Left cardiac atrium (tissue), 4 donors: ENCODE results near the gene KRT78. TPM values are rescaled to one million over a fixed set of nuclear protein-coding genes. Genes with fewer than 3 reads are reported as not detected.

Experiments used
- ATAC-seq, 2 donors: fragments of 200-7000 bp; cut with Tn5 transposase; one replicate each; pipeline ENCODE4 v1.9.1; 2020; ENCODE audit warnings: mild to moderate bottlenecking in 2 of 2, moderate library complexity in 2 of 2
- DNase-seq: peaks from one replicate; pipeline ENCODE4 v3.0.0-alpha.2; 2020
- intact Hi-C, 2 donors: fragments of 100-400 bp; cut with DNase I; formaldehyde crosslinking; loops; one replicate each; pipeline versions ENCODE4 v1.14.1 to v1.15.1; 2022 to 2023
- total RNA-seq, 2 donors: library from RNA; stranded (reverse); fragmentation: NEBNext Ultra II Directional; extraction: Animal tissue kit (Norgen Biotek cat#: 25700); gene quantifications; one replicate each; pipeline ENCODE4 v1.2.1, GENCODE V29; 2021
- donor health status: DM: no; HTN: yes; CAD: no.
- donor health status: DM: no; HTN: yes; CAD: no; lungs with severe emphysema.
- donor health status: DM: yes; HTN: yes; CAD: no.
- donor health status: Dilated cardiomyopathy.

Gene KRT78
- total RNA-seq, 2 donors from 2014 or later = not detected

DNA sequence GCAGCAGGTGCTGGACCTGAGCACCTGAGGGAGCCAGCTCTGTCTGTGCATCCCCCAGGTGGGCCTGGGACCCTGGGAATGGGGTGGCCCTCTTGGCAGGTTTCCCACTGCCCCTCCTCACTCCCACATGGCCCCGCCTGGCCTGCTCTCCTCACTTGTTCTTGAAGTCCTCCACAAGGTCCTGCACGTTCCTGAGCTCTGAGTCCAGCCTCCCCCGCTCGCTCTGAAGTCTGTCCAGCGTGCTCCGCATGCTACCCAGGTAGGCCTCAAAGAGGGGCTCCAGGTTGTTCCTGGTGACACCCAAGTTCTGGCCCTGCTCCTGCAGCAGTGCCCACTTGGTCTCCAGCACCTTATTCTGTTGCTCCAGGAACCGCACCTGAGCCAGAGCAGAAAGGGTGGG is 17.5 kb downstream of the KRT78 start:
- DNase-seq (no peak), ATAC-seq (no peak)
- intact Hi-C loops = no loop called here

DNA sequence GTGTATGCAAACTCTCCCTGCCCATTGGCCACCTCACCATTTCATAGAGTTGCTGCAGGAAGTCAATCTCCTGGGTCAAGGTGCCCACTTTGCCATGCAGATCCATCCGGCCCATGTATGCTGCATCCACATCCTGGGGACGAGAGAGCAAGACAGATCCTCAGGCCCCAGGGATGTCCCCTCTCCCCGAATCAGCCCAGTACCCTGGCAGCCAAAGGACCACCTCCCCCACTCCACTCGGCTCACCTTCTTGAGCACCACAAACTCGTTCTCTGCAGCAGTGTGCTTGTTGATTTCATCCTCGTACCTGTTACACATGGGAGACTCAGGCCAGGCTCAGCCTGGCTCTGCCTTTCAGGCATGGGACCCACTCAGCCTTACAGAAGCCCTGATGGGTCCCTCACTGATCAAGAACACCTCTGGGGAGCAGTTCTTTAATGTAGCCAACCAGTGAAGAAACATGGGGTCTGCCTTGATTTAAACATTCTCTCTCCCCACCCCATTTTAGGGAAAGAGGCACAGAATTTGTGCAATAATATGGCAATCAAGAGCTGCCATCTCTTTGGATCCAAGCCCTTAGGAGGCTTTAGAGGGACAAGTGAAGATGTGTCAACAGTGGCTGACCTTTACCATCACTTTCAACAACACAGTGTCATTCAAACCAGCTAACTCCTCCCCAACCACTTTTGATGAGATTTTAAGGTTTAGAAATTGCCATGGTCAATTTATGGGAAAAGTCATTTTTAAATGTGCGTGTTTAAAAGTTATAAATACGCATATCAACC is 18.6 kb downstream of the KRT78 start:
- intact Hi-C loops = no loop called here
- ATAC-seq = no peak

DNA sequence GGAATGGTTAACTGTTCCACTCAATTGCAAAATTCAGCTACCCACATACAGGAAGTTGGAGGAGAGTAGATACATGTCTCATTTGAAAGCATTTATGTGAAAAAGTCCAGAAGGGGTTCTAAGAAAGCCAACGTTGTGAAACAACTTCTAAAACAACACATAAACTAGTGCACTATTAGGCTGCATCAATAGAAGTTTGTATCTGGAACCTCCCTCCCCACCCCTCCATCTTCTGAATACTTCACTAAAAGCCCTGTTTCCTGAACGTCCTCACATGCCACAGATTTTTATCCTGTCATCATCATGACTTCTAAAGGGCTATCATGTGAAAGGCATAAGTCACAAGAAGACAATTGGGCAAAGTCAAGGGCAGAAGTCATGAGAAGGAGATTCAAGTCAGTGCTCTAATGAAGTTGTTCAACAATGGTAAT is 20.2 kb downstream of the KRT78 start:
- intact Hi-C loops = no loop called here
- ATAC-seq (no peak), DNase-seq (no peak)

More for the DNA sequence above, 18.6 kb downstream of the KRT78 start:
- DNase-seq = no peak

DNA sequence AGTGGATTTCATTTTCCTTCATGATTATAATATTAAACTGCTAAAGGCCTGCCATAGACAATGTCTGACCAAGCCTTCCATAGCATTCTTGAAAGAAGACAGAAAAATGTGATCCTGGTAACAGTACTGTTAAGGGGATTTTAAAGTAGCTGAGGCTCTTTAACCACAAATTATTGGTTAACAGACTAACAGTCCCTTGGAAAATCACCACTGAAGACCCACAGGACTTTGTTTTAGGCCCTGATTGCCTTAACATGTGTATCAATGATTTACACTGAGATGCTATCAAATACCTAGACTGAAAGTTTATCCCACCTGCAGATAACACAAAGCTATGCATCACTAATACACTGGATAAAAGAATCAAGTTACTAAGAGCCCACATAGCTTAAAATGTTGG is 20.6 kb downstream of the KRT78 start:
- no peak for DNase-seq
- intact Hi-C loops = no loop called here
- ATAC-seq = no peak

DNA sequence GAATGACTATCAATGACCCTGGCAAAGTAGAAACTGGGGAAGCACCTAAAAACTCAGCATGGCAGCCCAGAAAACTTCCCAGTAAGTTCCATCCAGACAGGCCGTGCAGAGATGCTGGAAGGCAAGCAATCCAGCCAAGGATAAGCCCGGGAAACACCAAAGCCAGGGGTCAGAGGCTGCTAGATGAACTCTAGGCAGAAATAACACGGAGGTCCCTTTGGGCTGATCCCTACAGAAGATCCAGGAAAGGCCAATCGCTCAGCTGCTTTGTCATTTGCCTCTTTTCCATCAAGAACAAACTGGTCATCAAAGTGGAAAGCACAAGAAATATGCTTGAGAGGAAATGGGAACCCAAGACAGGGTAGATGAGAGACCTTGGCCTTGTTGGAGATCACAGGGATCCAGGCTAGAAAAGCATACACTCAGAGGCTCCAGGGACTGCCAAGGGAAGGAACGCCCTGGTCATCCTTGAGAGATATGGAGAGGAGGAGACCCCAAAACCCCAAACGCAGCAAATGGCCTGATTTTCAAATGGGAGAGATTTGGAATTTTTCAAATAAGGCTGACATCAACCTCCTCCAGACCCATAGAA is 21.2 kb downstream of the KRT78 start:
- DNase-seq (no peak), ATAC-seq (no peak)
- intact Hi-C loops = no loop called here

DNA sequence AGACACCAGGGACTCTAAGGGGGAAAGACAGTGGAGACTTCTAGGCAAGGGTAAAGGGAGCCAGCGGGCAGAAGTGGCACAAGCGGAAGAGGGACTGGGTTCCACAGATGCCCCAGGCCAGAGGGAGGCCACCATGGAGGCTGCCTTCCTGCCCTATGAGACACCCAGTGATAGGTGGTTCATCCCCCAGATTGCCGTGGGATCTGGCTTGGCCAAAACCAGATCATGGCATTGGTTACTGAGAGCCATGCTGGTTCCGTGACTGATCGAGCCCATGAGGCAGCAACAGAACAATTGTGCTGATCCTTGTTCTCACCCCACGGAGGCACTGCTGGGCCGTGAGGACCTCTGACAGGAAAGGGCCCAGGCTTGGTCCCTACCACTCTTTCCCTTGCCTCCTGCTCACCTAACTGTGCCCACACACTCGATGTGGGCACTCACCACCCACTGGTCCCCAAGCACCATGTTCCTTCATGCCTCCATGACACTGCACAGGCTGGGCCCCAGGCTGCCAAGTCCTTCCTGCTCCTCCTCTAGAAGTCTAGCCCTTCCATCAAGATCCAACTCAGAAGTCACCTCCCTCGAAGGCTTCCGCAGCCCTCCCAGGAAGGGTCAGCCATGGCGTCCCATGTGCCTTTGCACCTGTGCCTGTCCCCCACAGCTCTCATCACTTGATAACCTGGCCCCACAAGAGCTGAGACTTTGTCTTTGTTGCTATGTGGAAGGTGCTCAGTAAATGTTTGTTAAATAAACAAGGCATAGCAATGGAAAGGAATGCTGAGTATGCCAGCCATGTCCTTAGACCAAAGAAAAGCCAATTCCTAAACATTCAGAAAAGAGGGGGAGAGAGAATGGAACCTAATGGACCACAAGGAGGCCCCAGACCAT is 21.9 kb downstream of the KRT78 start:
- intact Hi-C loops = no loop called here
- ATAC-seq (no peak), DNase-seq (no peak)

DNA sequence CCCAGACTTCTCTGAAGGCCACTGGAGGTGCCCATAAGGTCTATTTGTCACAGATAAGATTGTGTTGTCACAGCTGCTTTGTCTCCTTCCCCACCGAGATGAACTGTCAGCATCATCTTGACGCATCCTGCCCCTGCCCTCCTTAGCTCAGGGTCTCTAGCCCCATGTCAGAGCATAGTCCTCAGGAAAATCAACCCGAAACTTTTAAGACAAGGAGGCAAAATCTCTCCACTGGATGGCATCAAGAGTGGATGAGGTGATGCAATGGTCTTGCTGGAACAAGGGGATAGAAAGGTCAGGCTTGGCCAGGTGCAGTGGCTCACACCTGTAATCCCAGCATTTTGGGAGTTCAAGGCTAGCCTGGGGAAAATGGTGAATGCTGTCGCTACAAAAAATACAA is 22.8 kb downstream of the KRT78 start:
- ATAC-seq (no peak), DNase-seq (no peak)
- intact Hi-C loops = no loop called here

DNA sequence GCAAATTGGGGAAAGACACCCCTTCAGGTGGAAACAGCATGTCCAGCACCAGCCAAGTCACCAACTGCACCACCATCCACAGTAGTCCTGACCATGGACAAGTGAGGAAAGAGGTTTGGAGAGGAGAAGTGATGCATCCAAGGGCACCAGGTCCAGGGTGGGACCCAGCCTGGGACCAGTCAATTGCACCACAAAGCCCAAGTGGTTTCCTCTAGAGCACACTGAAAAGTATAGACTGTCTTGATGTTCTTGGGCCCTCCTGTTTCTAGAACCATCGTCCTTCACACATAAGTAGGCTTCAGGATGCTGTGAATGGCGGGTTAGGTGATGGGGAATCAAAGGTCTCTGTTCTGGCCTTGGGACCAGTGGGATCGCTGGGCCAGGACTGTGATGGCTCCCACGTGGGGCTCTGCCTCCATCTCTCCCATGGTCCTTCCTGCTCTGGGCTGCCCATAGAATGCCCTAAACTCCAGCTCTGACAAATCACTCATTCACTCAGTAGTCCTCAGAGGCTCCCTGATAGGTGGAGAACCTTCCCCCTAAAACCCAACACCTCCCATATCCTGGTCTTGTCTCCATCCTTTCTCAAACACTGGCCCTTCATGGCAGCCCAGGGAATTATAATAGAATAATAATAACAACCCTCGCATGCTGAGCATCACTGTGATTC is 23.9 kb downstream of the KRT78 start:
- ATAC-seq = no peak
- intact Hi-C loops = no loop called here
- no peak for DNase-seq

DNA sequence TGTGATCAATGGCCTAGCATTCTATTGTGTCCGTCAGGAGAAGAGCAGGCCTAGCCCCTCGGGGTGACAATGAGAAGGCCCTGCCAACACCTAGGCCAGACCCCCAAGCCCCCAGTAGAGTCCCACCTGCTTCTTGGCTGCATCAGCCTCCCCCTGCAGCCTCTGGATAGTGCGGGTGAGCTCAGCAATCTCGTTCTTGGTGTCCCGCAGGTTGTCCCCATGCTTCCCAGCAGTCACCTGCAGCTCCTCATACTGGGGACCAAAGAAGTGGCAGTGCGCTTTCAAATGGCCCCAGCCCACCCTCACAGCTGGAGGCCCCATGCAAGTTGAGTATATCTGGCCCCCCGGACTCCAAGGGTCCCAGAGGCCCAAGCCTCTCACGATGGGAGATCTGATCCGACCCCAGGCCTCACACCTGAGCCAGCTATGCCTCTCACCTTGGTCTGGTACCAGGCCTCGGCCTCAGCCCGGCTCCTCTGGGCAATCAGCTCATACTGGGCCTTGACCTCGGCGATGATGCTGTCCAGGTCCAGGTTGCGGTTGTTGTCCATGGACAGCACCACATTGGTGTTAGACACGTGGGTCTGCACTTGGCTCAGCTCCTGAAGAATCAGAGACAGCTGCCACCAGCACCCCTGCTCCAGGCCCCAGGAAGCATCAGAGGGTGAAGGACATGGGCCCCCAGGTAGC is 24.9 kb downstream of the KRT78 start:
- intact Hi-C loops = no loop called here
- no peak for ATAC-seq
- DNase-seq = no peak

DNA sequence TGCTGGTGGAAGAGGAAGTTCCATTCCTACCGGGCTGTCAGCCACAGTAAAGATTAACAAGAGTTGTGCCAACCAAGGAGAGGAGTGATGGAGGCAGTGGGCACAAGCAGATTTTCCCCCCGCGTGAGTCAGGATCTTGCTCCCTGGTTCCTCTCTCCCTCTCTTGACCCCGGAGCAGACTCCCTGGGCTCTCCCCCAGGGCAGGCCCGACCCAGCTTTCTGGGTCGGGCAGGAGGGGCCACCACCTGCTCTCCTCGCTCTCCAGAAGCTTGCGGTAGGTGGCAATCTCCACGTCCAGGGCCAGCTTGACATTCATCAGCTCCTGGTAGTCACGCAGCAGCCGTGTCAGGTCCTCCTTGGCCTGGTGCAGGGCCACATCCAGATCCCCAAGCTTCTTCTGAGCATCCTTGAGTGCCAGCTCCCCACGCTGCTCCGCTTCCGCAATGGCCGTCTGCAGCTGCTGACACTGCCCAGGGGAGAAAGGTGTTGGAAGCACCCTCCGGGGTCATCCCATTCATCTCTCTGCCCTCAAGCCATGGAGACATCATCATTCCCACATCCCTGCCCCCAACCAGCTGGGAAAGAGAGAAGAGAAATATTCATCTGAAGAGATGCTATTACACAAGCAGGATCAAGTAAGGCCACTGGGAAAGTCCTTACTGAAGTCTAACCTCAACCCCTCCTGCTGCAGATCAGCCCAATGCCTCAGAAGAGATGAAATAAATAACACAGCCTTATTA is 25.9 kb downstream of the KRT78 start:
- ATAC-seq (no peak), DNase-seq (no peak)
- intact Hi-C loops = no loop called here

DNA sequence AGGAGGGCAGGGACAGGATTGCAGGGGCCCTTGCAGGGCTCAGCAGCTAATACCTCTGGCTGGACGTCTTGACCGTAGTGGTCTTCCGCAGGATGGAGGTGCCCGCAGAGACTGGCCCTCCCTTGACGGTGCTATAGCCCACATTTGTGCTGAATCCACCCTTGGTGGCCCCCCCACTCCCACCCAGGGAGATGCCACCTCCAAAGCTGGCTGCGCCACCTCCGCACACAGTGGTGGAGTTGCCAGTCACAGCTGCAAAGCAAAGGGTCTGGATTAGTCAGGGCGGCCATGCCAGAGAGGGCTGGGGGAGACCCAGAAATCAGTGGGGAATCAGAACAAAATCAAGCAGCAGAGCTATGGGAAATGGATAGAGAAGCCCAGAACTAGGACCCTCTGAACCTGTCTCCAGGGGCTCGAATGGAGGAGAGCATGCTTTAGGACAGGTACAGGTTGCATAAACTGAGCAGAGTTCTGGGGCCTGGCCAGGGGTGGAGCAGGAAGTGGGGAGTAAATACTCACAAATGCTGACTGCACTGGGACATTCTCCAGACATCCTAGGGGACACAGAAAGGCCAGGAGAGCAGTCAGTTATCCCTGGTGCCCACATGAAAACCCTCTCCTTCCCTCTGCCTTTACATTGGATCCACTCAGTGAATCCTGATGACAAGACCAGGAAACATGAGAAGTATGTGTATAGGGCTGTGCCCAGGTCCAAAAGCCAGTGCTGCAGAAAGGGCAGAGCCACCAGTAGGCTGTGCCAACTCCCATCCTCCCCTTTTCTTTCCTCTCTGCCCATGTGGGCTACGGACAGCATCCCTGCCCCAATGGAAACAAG is 26.8 kb downstream of the KRT78 start:
- intact Hi-C loops = no loop called here
- no peak for ATAC-seq
- DNase-seq = no peak

DNA sequence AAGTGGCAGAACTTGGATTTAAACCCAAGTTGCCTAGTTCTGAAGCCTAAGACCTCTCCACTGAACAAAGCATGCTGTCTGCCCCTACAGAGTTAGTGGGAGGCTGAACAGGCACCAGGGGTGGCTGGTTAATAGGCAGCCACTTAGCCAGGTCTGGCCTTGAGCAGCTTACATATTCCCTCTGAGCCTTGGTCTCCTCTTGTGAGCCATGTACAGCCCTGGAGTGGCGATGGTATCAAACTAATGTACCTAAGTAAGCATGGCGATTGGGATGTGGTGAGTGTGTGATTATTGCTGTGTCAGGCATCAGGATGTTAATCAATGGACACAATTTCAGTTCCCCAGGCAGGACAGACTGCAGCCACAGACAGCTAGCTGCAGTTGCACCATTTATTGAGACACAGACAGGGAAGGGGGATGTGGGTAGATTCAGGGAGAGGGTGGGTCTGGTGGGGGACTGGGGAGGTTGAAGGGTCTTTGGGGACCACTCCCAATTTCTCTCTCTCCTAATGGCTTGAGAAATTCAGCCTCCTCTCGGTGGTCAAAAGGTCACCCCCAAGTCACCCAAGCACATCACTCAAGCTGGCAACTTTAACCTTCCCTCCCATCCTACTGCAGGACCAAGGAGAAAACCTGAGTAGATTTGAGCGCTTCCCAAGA is 27.6 kb downstream of the KRT78 start:
- intact Hi-C loops = no loop called here
- DNase-seq = no peak
- ATAC-seq = no peak

DNA sequence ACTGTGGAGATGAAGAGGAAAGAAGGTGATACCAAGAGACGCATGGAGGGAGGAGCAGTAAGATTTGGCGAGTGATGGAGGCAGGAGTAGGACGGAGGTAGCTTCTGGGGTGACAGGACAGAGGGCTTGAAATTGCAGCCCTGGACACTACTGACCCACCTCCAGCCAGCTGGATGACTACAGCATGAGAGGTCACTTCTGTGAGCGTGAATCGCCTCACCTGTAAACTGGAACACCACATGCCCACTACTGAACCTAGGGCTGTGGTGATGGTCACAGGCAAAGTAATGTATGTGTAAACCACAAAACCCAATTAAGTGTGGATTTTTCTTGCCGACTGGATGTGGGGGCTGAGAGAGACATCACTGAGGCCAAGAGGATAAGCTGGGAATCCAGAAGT is 28.3 kb downstream of the KRT78 start:
- intact Hi-C loops = no loop called here
- ATAC-seq (no peak), DNase-seq (no peak)

DNA sequence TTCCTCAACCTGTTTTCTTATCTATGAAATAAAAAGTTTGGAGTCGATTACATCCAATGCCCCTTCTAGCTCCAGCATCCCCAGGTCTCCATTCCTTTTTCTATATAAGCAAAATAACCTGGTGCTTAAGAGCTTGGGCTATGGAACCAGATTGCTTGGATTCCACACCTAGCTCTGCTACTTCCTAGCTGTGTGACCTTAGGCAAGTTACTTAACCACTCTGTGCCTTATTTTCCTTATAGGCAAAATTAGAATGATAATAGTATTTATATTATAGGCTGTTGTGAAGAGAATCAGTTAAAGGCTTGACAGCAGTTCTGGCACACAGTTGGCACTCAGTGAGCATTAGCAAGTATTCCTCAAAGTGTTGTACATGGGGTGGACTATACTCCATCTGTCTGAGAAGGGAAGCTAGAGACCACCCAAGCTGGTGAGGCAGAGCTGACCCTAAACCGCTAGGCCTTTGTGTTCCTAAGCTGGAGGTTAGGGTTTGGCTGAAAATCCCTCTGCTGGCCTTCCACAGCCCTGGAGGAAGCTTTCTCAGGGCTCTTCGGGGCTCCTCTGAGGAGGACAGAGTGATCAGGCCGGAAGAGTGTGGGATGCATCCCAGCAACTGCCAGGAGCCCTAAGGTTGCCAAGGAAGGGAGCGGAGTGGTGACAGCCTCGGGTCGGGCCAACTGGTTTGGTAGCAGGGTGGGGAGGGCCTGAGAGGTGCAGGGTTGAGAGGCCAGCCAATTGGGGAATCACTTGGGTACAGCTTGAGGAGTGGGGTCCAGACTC is 28.9 kb downstream of the KRT78 start:
- ATAC-seq = peak in 1 of 2 donors; percentile 27
- intact Hi-C loops = no loop called here
- no peak for DNase-seq

DNA sequence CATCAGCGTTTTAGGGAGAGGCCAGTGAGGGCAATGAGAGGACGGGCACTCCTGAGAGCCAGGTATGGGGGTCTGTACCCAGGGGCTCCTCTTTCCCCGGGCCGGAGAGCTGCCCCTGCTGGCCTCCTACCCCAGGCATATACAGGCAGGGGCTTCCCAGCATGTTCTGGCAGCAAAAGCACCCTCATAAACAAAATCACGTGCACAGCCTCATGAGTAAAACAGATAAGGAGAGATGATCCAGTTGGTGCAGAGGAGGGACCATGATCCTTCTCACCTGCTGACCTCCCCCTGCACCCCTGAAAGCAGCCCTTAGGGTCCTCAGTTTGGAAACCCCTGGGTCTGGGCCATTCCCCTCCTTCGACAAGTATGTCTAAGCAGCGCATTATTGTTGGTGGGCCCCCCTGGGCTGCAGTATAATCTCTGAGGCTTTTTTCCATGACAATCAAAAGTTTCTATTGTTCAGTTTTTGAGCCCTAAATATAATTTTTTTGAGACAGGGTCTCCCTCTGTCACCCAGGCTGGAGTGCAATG is 29.8 kb downstream of the KRT78 start:
- ATAC-seq = no peak
- no peak for DNase-seq
- intact Hi-C loops = no loop called here

DNA sequence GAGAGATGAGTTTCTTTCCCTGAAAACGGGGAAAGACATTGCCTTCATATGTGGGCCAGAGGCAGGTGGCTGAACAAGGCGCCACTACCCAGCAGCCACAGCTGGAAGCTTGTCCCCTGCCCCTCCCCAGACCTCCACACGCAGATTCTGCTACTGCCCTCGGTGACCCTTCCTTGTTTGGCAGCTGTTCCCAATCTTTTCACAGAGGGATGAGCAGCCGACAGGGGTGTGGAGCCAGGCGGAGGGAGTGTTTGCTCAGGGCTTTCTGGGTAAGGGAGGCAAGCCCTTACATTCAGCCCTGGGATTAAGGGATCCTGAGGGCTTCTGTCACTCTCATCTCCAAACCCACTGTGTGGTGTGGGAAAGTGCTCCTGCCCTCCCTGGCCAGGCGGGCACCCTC is 30.4 kb downstream of the KRT78 start:
- DNase-seq (no peak), ATAC-seq (no peak)
- intact Hi-C loops = no loop called here
